GM11168 (cell line): ENCODE data around the gene MAP3K9.

Source experiments
- in situ Hi-C: fragments of 300-500 bp; cut with MboI; formaldehyde crosslinking; loops from one replicate; pipeline ENCODE4 v1.12.0; 2022; ENCODE audit warnings: low sequenced_read_pairs; ENCODE audit not compliant: unreplicated experiment

MAP3K9 gene

DNA sequence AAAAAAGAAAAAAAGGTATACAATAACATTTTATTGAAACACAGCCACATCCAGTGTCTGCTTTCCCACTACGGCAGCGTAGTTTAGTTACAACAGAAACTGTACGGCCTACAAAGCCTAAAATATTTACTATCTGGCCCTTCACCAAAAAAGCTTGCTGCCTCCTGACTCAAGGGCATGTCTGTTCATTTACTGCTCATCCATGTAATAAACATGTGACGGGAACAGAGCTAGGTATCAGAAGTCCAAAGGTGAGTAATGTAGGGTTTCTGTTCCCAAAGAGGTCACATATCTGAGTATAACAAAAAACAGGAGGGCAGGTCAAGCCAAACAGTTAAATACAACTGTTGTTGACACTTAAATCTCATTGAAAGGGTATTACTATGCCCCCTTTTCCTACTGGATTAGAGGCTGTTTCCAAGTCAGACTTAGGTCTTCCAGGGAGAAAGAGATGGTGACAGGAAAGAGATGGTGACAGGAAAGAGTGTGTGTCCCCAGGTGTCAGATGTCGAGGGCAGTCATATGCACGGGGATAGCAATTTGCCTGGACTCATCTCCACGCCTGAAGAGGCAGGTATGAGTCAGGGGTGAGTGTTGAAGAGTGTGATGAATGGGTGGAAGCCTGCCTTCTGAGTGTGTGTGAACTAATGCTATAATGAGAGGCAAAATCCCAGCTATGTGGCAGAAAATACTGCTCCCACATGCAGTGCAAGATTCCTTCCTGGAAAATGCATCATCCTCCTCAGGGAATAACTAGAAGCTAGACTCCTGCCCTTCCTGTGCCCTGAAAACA lies 77.7 kb downstream of the MAP3K9 start:
- in situ Hi-C loops, result no loop called here

DNA sequence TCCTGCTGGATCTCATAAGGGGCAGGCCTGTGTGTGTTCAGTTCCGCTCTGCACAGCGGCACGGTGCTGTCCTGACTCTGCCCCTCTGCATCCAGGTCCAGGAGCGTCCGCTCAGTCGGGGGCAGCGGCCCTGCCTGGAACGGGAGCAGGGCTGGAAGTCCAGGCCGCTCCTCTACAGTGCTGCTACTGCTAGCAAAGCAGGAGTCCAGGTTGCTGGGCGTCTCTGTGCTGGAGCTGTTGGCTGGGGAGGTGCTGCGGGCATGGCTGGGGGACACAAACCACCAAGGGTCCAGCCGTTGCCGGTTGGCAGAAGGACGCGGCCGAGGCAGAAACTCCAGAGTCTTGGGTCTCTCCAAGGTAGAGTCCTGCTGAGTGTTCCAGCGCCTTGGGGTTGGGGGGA lies 78.9 kb downstream of the MAP3K9 start:
- in situ Hi-C loops, result no loop called here

DNA sequence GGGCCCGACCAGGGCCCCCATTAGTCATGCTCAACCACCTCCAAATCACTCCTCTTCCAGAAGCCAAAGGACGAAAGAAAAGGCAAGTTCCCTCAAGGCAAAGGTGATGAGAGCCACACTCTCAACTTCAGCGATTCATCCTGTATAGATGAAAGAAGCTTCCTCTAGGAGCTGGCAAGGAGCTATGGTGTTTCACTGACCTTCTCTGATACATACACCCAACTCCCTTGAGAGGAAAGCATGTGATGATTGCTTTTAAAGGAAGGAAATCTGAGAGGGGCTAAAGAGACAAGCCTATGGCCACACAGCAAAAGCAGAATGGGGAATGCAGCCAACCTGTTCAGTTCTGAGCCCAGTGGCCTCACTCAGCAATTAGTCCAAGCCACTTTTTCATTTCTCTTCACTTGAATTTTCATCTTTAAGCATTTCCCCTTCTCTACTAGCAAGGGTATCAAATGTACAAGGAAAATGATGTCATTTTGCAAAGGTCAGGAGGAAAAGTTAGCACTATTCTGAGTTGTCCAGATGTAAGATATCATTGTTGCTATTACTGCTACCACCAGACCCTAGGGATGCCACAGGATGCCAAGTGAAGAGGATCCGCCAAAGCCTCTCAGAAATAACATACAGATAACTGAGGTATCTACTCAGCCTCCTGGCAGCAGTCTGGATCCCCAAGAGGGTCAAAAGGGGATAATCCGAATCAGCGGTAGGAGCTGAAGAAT lies 82.5 kb downstream of the MAP3K9 start:
- in situ Hi-C loops, result no loop called here

DNA sequence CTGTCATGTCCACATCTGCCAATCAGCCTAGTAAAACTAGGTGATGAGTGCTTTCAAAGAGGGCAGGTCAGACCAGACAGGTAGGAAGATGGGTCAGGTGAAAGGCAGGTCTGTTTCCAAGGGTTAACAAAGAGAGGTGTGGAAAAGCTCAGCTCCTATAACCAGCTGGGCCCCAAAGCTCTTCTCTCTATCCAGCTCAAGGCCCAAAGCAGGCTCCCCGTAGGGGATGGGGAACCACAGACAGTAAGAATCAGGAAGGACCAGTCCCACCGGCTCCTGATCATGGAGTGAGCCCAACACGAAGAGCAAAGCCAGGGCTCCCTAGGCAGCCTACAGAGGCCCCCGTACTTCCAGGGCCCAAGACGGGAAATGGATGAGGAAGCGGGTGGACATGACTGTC lies 84.4 kb downstream of the MAP3K9 start:
- in situ Hi-C loops, result no loop called here

DNA sequence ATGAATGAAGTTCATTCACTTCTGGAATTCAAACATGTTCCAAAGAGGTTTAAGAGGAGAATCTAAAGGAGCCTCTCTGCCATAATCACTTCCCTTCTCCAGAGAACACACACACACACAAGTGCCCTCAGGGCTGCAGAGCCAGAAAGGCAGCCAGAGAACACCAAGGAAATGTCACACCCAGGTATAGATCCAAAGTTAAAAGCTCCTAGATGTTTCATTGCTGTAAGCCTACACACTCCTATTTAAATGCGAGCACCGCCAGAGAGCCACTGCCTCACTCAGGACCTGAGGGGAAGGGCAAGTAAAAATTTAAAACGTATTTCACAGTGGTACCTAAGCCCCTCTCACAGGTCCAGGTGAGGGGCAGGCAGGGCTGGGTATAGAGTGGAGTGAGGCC lies 85.2 kb downstream of the MAP3K9 start:
- in situ Hi-C loops, result no loop called here

DNA sequence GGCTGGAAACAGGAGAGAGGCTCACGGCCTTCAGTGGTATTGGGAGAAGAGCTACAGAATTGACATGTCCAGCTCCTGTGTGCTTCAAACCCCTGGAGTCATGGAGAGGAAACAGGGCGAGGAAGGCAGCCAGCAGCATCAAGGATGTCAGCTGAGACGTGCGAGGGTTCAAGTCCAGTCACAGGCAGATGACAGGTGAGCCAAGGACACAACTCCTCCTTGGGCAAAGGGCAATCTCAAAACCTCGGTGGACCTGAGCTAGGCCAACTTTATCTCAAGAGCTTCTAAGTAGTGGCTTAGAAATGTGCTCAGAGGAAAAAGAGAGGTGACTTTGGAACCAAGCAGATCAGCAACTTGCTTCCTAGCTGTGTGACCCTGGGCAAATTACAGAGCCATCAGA lies 86.0 kb downstream of the MAP3K9 start:
- in situ Hi-C loops, result no loop called here

DNA sequence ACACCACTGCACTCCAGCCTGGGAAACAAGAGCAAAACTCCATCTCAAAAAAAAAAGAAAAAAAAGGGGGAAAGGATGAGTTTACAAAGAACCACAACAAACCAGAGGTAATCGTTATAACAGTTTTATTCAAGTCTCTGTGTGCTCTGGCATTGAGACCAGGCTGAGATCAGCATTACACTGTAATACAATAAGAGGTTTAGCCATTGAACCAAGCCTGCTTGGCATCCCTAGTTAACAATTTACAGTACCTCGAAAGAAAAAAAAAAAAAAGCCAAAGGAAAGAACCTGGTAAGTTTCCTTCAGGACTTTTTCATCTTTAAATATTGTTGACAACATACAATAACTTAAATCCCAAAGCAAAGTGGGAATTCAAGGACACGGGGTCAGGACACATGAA lies 86.9 kb downstream of the MAP3K9 start:
- in situ Hi-C loops, result no loop called here

DNA sequence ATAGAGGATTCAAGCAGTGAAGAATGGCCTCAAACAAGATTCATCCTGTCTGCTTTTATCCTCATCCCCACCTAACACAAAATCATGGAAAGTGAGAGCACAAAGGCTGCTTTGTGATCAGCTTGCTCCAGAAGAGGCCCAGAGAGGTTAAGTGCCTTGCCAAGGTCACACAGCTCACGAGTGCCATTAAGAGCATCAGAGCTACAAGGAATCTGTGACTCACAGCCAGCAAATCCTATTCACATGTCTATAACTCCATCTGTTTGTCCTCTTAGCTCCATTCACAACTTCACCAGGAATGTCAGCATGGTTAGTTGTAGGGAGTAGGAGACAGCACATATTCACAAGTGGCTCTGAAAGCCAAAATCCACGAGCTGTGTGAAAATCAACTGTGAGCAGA lies 87.8 kb downstream of the MAP3K9 start:
- in situ Hi-C loops, result no loop called here

DNA sequence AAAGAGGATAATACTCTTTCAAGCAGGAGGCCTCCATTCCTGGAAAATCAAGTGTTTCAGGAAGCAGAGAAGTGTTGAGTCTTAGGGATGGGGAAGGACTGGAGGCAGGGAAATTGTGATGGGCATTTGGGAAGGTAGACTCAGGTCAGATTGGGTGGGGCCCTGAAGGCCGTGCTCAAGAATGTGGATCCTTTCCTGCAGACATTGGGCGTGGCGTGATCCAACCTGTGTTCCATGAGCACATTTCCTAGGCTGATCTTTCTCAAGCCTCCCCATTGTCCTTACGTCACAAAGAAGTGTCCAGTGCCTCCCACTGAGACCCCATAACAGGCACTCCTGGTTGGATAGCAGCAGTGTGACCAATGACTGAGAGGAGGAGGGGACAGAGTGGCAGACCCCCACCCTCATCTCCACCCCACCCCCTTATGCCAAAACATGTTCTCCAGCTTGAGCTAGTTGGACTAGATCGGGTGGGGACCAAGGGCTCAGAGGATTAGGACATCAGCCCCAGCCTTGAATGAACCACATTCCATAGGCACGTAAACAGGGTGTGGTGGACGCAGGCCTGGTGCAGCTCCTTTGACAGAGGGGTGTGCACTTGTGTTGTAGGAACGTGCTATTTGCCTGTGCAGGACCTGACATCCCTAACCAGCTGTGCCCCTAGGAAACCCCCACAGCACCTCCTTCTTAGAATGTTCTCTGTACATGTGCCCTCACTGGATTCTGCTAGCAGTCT lies 90.8 kb downstream of the MAP3K9 start:
- in situ Hi-C loops, result loop anchor here (5.0 kb wide), 1 partner anchor 96 kb away; no protein-coding TSS in a partner anchor

DNA sequence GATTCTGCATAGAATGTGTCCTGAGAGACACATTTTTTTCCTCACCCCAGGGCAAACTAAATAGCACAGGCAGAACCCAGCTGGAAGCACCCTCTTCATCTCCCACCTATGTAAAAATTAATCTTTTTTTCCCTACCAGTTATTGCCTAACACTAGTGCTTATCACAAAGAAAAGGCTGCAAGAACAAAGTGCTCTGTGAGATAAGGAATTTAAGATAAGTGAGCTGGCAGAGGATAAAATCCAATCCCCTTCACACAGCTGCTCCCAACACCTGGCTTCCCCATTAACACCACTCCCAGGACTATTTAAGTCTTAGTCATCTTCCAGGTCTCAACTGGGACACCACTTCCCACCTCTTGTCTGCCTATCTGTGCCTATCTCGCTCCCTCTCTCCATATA lies 92.4 kb downstream of the MAP3K9 start:
- in situ Hi-C loops, result loop anchor here (5.0 kb wide), 1 partner anchor 95 kb away; no protein-coding TSS in a partner anchor

DNA sequence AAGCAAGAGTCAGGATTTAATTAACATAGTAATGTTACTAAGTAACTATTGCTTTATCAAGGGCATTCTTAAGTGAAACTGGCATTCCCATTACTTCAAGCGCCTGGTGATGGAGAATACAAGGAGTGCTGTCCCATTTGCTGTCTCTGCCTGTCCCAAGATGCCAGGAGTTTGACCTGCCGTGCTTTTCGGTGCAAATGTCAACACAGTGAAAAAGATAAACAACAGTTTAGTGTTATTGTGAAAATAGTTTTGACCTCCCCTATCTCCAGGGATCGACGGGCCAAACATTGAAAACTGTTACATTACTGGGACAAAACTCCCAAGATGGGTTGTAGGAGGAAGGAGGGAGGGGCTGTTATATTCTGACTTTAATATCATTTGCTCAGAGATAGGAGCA lies 92.8 kb downstream of the MAP3K9 start:
- in situ Hi-C loops, result loop anchor here (5.0 kb wide), 1 partner anchor 94 kb away; no protein-coding TSS in a partner anchor

DNA sequence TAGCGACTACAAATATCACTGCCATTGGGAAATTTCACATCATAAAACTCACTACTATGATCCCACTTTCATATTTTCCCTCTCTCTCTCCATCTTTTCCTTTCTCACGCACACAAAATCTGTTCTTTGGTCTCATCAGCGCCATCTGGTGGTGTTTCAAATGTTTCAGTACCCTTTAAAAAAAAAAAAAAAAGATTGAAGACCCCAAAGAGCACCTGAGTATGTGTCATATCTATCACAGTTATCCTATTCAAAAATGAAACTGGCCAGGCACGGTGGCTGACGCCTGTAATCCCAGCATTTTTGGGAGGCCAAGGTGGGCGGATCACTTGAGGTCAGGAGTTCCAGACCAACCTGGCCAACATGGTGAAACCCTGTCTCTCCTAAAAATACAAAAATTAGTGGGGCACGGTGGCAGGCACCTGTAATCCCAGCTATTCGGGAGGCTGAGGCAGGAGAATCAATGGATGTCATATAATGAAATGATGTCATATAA lies 95.2 kb downstream of the MAP3K9 start:
- in situ Hi-C loops, result no loop called here

DNA sequence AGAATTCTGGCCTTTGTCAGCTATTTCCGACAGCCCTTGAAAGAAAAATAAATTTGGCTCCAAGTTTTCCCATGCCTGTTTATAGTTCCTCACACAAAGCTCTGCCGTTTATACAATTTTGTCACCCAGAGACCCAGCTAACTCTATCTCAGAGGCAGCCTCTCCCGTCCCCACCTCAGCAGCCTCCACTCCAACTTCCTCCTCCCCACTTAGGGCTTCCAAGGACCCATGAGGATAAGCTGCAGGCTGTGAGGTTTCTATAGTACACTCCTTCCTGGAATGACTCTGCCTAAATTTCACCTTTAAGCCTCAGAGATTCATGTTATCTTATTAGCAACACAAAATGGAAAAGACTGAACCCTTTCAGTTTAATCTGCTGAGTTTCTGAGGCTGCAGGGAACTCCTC lies 95.8 kb downstream of the MAP3K9 start:
- in situ Hi-C loops, result no loop called here

DNA sequence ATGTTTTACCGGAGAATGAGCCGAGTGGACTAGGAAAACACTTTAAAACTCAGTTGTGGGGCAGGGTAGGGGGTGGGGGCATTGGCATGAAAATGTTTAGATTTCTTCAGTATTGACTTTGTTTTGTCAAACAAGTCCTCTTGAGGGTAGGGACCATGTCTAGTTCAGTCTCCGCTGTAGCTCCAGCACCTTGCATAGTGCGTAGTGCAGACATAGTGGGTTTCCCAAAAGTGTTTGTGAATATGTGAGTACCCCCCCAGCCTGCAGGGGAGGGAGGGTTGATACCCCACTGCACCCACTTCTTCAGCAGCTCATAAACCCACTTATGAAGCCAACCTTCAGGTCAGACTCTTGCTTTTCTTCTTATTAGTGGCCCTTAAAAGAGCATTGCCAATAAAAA lies 96.2 kb downstream of the MAP3K9 start:
- in situ Hi-C loops, result no loop called here

DNA sequence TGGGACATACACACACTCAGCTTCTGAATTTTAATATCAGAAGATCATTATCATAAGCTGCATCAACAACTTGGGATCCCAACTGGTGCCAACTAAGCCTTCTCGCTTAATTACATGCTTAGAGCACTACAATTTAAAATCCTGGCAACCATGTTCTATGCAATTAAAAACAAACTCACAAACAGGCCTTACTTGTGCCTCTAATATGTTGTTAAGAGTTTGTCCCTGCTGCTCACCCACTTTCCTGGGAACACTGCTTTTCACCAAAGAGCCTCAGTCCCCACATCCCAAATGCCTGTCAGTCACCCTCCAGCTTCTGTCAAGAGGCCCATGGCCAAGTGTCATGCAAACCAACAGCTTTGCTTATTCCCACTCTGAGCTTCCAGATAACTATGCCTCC lies 97.9 kb downstream of the MAP3K9 start:
- in situ Hi-C loops, result no loop called here

DNA sequence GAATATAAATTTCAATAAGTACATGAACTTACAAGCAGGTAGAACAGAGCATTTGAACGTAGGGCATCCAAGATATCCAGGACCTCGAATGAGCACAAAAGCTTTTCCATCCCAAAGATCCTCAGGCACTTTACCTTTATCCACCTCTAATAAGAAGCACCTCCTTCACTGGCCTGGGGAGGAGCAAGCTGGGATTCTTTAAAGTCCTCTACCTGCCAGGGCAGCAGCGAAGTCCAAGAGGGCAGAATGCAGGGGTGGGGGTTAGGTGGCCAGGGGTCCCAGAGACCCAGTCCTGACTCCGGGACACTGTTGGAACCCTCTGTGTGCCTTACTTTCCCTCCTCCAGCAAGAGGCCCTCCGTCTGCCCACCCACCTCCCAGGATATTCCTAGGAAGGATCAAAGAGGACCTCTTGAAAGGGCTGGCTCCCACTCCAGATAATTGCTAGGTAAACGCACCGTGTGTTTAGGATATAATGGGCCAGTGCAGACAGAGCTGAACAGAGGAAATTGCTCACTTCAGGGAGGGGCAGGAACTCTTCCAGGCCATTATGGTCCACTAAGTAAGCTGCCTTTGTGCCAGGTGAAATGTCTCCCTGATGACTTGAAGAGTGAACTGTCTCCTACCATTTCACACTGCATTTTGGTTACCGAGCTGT lies 99.5 kb downstream of the MAP3K9 start:
- in situ Hi-C loops, result no loop called here

DNA sequence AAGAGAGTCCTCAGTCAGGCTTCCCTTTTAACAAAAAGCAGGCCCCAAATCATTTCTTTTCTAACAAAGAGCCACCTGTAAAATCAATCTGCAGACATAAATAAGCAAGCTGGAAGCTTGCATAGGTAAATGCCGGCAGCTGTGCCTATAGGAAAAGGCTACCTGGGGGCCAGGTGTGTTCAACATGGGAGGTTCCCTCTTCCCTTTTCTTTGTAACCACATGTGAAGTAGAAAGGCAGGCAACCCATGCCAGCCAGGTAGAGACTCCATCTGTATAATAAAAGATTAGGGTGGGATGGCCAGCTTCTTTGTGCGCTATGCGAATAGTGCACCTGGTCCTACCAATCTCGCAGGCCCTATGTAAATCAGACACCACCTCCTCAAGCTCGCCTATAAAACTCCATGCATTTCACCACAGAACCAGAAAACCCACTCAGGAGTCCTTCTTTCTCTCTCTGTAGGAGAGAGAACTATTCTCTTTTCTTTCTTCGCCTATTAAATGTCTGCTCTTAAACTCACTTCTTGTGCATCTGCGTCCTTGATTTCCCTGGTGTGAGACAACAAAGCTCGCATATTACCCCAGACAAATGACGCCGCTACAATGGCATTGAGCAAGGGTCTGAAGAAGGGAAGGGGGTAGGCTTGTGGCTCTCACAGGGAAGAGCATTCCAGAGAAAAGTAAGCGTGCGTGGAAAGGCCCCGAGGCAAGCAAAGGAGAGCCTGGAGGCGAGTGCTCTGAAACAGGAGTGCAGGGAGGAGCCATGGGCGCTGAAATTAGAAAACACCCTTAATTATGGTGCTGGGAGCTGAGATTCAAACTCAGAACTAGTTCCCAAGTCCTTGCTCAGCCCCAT lies 100.4 kb downstream of the MAP3K9 start:
- in situ Hi-C loops, result no loop called here

DNA sequence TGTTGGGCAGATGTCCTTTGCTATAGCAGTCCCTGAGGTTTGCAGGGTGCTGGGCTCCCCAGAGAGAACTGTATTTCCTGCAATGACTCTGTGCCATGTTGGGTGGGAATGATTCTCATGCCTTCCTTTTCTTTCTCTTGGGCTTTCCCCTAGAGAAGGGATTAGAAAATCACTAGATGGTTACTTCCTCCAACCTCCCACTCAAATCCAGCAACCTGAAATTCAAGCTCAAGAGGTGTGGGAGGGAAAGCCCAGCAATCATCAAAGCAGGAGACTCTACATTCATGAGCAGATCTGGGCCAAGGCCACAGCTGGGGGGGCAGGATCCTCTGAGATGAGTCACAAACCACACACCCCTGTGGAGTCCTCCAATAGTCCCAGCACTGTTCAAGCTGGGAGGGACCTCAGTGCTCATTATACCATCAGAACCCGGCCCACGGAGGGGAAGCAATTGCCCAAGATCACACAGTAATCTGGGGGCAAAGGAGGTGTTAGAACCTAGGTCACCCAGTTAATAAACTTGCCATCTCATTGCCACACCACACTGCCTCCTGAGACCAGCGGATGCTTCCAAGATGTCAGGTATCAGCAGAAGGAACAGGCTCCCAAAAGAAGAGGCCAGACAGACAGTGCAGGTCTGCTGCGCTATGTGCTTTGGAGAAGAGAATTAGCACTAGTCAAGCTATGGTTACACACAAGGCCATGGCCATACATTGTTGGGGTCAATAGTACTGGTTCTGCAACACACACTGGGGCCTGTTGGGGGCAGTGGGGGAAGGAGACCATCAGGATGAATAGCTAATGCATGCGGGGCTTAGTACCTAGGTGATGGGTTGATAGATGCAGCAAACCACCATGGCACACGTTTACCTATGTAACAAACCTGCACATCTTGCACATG lies 101.9 kb downstream of the MAP3K9 start:
- in situ Hi-C loops, result no loop called here
